ENCODE results near the gene DDX47.

Gene DDX47

DNA sequence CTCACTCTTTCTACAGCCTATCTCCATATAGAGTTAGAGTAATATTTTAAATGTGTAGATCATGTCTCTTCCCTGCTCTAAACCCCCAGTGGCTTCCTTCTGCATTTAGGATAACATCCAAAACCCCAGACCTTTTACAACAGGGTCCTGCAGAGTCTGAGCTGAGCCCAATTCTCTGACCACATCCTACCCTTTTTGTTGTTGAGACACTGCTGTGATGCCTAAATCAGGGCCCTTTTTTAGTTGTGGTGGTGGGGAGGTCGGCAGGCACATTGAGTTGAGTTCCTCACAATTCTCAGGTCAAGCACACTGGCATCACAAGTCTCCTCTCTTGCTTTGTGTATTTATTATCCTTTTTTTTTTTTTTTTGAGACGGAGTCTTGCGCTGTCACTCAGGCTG is 1.8 kb upstream of the DDX47 start:
- no peak overlapping the region for H3K4me3 ChIP-seq (ENCODE audit: low read depth, low read length)
- DNase-seq (ENCODE audit: low read depth, low spot score), result no peak
- in situ Hi-C loops (cut with HindIII; ENCODE audit: low sequenced_read_pairs), result no loop called here
- TF ChIP-seq, protein P1, sequence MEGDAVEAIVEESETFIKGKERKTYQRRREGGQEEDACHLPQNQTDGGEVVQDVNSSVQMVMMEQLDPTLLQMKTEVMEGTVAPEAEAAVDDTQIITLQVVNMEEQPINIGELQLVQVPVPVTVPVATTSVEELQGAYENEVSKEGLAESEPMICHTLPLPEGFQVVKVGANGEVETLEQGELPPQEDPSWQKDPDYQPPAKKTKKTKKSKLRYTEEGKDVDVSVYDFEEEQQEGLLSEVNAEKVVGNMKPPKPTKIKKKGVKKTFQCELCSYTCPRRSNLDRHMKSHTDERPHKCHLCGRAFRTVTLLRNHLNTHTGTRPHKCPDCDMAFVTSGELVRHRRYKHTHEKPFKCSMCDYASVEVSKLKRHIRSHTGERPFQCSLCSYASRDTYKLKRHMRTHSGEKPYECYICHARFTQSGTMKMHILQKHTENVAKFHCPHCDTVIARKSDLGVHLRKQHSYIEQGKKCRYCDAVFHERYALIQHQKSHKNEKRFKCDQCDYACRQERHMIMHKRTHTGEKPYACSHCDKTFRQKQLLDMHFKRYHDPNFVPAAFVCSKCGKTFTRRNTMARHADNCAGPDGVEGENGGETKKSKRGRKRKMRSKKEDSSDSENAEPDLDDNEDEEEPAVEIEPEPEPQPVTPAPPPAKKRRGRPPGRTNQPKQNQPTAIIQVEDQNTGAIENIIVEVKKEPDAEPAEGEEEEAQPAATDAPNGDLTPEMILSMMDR (IDR thresholded peaks at IDR 0.05; ENCODE audit: low read depth, low read length), result no peak

DNA sequence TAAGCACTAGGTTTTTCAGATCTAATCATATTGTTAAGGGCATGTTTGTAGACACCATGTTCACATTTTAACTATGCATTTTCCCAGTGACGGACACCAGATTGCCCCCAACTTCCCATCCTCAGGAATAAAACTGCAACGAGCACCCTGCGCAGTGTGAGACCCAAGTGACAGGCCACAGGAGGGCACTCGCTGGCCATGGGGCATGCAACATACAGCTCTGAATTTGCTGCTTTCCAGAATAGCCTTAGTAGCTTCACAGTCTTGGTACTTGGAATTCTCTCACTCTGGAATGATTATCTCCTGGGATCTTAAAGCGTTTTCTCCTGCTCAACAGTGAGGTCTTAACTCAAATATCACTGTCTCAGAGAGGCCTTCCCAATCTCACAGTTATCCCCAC is 972 bp upstream of the DDX47 start:
- TF ChIP-seq, protein P1 (IDR thresholded peaks at IDR 0.05; ENCODE audit: low read depth, low read length), result no peak
- in situ Hi-C loops (cut with HindIII; ENCODE audit: low sequenced_read_pairs), result no loop called here
- no peak overlapping the region for H3K4me3 ChIP-seq (ENCODE audit: low read depth, low read length)
- no peak for DNase-seq (ENCODE audit: low read depth, low spot score)

DNA sequence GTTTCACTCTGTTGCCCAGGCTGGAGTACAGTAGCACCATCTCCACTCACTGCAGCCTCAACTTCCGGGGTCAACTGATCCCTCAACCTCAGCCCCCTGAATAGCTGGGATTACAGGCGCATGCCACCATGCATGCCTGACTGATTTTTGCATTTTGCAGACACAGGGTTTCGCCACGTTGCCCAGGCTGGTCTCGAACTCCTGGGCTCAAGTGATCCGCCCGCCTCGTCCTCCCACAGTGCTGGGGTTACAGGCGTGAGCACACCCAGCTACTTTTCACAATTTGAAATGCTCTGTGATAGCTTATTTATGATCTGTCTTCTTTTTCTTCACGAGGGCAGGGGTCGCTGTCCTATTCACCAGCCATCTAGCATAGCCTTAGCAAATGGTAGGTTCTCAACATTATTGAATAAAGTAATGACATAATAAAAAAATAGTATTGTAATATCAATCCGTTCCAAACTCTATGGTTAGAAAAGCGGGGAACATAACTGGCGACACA is 477 bp upstream of the DDX47 start:
- H3K4me3 ChIP-seq (ENCODE audit: low read depth, low read length), result no peak overlapping the region
- TF ChIP-seq, protein P1 (IDR thresholded peaks at IDR 0.05; ENCODE audit: low read depth, low read length), result no peak
- no peak for DNase-seq (ENCODE audit: low read depth, low spot score)
- in situ Hi-C loops (cut with HindIII; ENCODE audit: low sequenced_read_pairs), result no loop called here

DNA sequence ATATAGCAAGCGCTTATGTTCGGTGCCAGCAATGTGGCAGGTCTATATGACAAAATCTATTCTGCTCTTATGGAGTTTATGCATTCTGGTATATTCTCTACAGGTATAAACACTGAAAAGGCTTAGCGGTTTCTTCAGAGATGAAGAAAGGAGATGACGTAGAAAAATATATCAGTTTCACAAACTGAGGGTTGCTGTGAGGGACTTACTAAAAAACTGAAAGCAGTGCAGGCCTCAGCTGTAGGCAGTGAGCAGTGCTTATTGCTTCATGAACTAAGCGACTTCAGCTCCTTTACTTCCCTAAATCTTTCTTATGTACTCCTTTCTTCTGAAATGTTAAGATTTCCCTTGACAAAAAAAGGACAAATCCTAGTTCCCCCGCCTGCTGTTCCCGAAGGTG is 4.5 kb downstream of the DDX47 start:
- in situ Hi-C loops (cut with HindIII; ENCODE audit: low sequenced_read_pairs), result no loop called here
- TF ChIP-seq, protein P1 (IDR thresholded peaks at IDR 0.05; ENCODE audit: low read depth, low read length), result no peak
- H3K4me3 ChIP-seq (ENCODE audit: low read depth, low read length), result no peak overlapping the region
- no peak for DNase-seq (ENCODE audit: low read depth, low spot score)

DNA sequence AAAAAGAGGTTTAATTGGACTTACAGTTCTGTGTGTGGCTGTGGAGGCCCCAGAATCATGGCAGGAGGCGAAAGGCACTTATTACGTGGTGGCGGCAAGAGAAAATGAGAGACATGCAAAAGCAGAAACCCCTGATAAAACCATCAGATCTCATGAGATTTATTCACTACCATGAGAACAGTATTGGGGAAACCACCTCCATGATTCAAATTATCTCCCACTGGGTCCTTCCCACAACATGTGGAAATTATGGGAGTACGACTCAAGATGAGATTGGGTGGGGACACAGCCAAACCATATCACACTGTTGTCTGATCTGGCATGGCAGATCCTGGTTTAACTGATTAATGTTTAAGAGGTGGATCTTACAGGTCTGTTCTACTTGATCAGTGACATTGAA is 5.6 kb downstream of the DDX47 start:
- in situ Hi-C loops (cut with HindIII; ENCODE audit: low sequenced_read_pairs), result no loop called here
- TF ChIP-seq, protein P1 (IDR thresholded peaks at IDR 0.05; ENCODE audit: low read depth, low read length), result no peak
- DNase-seq (ENCODE audit: low read depth, low spot score), result no peak
- no peak overlapping the region for H3K4me3 ChIP-seq (ENCODE audit: low read depth, low read length)

DNA sequence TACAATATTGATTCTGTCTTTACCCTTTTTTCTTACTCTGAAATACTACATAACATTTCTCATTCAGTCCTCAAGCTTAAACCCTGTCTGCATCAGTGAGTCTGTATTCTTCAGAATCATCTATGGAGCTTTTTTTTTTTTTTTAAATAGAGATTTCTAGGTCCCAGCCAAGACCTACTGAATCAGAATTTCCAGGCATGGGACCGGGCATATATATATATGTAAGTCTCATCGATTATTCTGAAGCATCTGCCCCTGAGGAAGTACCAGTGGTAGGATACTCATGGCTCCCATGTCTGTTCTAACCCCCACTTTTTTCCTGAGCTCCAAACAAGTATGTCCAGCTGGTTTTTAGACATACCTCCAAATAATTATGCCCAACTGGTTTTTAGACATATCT is 6.1 kb downstream of the DDX47 start:
- H3K4me3 ChIP-seq (ENCODE audit: low read depth, low read length), result no peak overlapping the region
- in situ Hi-C loops (cut with HindIII; ENCODE audit: low sequenced_read_pairs), result no loop called here
- no peak for DNase-seq (ENCODE audit: low read depth, low spot score)
- TF ChIP-seq, protein P1 (IDR thresholded peaks at IDR 0.05; ENCODE audit: low read depth, low read length), result no peak

Data from astrocyte of the spinal cord (primary cell).